ENCODE results near the gene LIN37.
"Not testable (repeated sequence)": the region's sequence is repeated elsewhere in the genome, so short reads cannot be mapped to it uniquely, and the experiment has no call there.

Gene LIN37

GRCh38 chr19:35791814-35792279 is 43.5 kb downstream of the LIN37 start:
- no peak for DNase-seq

- no peak for DNase-seq
Observed at GRCh38 chr19:35792312-35792711, 43.9 kb downstream of the LIN37 start.

DNA sequence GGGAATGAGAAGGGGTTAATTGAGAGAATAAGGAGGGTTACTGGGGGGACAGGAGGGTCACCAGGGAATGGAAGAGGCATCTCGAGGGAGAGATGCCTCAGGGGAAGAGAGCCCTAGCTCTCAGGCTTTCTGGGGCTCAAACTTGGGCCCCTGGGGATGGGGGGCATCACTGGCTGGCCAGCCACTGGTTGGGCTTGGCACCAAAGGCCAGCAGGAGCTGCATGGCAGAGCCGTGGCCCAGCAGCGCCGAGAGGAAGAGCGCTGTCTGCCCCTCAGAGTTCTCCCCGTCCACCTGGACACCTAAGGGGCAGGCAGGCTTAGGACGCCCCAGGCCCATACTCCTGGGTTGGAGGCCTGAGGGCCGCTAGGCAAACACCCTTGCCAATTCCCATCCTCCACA is 44.5 kb downstream of the LIN37 start:
- DNase-seq, result no peak

- no peak for DNase-seq
Observed at GRCh38 chr19:35793381-35794165, 45.2 kb downstream of the LIN37 start.

DNA sequence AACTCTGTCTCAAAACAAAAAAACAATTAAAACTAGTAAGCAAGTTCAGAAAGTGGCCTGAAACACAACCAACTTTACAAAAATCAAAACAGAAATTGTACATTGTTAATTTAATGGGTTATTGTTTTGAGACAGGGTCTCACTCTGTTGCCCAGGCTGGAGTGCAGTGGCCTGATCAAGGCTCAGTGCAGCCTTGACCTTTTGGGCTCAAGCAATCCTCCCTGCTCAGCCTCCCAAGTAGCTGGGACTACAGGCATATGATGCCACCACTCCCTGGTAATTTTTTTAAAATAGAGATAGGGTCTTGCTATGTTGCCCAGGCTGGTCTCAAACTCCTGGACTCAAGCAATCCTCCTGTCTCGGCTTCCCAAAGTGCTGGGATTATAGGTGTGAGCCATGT is 47.2 kb downstream of the LIN37 start:
- DNase-seq, result not testable (repeated sequence)

DNA sequence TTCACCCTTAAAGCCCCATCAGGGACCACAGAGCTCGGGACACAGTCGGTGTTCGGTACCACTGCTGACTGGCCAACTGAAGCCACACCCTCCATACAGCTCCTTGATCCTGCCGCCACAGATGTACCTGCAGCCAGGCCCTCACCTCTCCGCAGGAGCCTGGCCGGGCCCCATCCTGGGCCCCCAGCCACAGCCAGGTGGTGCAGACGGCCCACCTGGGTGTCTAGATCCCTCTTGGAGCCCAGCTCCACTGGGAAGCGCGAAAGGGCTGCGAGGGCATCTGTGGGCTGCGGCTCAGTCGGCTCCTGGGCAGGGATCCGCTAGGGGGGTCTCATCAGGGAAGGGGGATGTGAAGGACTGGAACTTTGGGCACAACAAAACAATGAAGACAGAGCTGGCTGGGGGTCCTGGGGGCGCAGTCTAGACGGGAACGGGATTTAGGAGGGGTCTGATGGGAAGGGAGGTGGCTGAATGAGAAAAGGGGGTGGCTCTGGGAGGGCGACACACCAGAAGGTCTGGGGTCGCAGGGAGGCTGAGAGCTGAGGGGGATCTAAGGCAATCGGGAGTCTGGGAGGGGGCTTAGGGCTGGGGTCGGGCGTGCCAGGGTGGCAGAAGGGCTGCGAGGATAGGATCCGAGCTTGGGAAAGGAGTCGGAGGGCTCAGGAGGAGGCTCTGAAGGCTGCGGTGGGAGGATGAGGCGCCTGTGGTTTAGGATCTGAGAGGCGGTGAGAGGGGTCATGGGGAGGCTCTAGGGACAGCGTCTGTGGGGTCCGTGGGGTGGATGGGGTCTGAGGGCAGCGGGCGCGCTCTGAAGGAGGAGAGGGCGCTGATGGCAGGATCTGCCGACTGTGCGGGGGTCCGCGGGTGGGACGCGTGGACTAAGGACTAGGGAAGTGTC is 48.5 kb downstream of the LIN37 start:
- no peak for DNase-seq

- DNase-seq, result no peak
Observed at GRCh38 chr19:35797663-35798062, 49.3 kb downstream of the LIN37 start.

DNA sequence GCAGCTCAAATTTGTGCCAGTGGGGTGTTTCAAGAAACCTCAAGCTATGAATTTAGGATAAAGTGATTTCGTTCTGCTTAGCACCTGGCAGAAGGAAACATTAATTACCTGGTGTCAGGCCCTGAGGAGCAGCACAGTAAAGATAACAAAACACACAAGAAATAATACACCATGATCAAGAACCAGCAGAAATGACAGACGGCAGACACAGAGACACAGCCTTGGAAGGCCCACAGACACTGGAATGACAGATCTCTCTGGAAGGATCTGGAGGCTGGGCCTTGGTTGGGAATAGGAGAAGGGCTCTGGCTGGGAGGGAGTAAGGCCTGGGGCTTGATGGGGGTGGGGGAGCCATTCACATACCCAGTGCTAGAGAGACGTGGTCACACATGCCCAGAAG is 53.5 kb downstream of the LIN37 start:
- DNase-seq, result no peak

Measured in CD4-positive, alpha-beta T cell treated with Interleukin-17A for 1 hour (primary cell).